HG03064 (cell line): ENCODE measurements around the gene PPM1H.

Experiments used
- ATAC-seq: cut with Tn5 transposase; IDR thresholded peaks from one replicate; pipeline ENCODE4 v1.9.1; 2021; ENCODE audit warnings: low read depth; ENCODE audit not compliant: unreplicated experiment

Gene PPM1H

DNA sequence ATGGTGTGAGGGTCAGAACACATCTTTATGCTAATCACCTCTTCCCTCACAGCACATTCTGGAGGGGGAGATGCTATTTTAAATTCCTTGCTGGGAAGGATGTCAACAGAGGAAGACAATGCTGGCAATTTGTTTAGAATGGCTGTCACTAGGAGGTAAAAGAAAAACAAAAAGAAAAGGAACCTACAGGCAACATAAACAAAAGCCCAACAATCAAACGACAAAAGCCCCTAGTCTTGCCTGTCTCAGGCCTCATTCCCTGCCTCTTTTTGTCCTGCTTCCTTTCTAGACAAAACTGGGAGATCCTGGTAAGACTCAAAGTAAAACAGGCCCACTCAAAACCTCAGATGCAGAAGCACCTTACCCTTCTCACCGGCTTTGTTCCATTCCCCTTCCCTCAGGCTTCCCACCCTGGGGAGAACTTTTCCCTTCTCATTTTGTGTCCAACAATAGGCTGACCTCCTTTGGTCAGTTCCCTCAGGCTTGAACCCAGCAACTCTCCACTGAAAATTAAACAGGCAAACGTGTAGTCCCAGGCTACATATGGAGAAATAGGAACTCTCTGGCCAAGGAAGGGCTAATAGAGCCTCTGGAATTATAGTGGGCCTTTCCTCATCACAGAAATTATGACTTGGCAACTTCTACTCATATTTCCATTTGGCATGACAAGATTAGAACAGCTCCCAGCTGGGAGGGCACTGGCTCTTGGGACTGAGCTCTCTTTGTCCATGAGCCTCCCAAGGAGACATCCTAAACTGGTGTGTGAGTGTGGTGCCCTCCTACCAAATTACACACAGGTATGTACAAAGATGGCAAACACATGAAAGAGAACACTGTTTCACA, 275.3 kb downstream of the PPM1H start:
- ATAC-seq = no peak

DNA sequence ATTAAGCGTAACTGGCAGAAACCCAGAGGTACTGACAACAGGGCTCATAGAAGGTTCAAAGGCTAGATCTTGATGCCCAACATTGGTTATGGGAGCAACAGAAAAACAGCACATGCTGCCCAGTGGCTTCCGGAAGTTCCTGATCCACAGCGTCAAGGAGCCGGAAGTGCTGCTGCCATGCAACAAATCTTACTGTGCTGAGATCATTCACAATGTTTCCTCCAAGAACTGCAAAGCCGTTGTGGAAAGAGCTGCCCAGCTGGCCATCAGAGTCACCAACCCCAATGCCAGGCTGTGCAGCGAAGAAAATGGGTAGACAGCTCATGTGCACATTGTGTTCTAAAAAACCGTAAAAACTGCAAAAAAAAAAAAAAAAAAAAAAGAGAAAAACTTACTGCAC, 276.0 kb downstream of the PPM1H start:
- no peak for ATAC-seq

DNA sequence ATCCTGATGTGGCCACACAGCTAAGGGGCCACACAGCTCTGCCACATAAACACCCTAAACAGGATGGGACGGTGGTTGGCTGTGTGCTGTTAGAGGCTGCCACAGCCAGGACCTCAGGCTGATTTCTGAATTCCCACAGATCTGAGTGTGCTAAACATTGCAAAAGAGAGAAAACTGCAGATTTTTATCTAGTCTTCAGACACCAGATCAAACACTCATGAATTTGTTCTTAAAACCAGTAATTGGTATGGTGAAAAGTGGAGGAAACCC, 277.7 kb downstream of the PPM1H start:
- ATAC-seq = no peak

DNA sequence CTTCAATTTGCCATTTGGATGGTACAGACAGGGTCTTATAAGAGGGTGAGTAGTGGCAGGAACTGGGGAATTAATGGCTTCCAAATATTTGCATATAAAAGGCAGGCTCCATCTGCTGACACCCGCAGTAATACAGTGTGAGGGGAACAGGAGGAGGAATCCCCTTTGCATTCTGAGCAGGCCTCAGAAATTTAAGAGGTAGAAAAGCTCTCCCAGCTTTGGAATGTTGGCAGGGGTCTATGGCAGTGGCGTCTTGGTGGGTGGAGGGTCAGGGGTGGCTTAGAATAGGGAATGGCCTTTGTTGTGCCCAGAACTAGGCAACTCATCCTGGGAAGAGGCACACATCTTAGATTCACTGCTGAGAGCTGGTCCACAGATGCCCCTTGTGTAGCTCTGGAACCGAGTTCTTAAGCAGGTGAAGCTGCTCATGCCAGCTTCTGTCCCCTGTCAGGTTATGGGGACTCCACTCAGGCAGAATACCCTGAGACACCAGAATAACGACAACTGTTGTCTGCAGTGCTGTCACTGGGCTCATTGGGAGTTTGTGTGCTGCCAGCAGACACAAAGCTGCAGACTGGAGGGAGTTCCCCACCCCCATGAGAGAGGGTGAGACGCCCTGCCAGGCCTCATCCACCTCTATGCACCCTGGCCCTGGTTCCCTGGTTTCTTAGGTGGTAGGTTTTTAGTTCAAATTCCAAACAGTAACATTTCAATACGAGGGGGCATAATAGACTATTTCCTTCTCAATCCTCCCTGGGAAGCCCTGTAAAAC, 278.2 kb downstream of the PPM1H start:
- ATAC-seq = no peak

DNA sequence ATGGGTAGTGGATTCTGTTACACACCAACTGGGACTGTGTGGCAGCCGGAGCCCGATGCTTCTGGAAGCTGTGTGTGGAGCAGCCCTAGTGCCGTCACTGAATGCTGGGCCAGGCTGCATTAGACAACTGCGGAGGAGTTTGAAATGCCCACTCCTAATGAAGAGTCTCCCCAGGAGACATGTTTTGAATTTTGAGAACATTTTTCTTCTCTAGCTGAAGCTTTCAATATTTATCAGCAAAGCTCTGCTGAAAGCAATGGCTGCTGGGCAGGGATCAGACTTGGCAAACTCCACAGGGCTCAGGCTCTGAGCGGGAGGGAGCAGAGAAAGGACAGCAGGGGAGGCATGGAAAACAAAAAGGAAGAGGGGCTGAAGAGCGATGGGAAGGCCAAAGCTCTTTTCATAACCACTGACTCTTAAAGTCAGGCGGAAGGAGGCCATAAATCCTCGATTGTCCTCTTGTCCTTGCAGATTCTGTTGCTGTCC, 279.2 kb downstream of the PPM1H start:
- no peak for ATAC-seq

DNA sequence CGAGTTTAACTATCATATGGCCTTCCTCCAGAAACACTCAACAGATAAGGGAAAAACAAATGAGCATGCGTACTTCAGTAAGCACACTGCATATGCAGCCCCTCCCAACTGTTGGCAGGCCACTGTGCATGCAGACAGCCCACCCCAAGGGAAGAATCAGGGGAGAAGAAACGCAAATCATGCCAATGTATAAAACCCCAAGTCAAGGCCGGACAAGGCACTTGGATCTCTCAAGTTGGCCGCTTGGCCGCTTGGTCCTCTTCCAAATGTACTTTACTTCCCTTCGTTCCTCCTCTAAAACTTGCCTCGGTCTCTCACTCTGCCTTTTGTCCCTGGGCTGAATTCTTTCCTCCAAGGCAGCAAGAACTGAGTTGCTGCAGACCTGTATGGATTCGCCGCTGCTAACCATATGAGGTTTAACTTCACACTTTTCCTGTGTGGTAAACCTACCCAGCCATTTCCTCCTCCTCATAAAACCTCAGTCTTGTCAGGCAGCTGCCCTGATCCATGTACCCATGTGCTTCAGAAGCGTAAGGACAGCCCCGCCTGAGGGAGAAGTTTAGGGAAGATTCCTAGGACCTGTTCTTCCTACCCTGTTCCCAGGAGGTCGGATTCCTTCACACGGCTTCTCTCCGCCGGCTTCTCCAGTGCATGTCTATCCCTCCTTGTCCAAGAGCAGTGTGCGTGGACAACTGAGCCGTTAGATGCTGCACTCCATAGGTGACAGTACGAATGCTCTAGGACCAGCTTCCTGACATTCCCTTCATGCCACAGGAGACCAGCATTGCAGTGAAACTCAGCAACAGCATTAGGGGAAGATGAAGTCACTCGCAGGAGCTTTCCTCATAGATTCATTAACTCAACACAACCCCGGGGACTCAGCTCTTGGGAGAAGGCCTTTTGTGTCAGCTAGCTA, 280.4 kb downstream of the PPM1H start:
- no peak for ATAC-seq

DNA sequence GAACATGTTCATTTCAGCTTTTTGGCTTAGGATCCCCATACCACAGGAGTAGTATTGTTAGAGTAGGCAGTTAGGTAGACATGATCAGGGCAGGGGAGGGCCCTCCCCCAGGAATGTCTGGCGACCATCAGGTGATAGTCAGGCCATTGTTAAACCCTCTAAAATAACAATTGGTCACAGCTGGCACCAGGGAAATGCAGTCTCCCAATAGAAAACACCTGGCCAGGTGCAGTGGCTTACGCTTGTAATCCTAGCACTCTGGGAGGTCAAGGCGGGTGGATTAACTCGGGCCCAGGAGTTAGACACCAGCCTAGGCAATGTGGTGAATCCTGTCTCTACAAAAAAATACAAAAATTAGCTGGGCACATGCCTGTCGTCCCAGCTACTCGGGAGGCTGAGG, 281.2 kb downstream of the PPM1H start:
- ATAC-seq = no peak

DNA sequence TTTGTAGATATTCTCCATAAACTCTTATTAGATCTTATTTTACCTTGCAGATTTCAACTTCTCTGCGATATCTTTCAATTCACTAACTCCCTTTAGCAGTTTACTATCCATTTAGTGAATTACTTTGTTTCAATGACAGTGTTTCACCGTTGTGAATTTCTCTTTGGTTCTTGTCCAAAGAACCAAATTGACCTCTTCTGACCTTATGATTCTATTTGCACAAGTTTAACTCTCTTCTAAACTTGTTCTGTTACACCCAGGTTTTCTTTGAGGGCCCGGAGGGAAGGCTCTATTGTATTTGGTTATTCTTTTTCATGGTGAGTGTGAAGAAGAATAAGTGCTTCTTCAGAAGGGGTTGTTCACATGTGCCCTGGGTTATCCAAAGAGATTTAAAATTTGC, 281.6 kb downstream of the PPM1H start:
- ATAC-seq = no peak

DNA sequence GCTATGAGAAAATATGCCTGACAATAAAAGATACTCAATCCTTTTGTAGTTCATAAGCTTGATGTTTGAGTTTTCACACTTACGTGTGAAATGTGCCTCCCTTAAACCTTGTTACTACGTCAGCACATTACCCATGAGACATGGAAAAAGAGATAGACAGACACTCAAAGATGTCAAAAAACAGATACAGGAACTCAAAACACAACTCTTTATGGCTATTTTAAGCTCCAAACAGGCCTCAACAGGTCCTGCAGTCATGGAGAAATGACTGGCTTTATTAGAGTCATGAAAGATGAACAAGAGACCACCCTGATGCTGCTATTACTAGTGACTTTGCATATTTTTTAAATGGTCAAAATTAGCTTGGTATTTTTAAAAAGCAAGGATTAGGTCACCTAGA, 283.8 kb downstream of the PPM1H start:
- no peak for ATAC-seq

DNA sequence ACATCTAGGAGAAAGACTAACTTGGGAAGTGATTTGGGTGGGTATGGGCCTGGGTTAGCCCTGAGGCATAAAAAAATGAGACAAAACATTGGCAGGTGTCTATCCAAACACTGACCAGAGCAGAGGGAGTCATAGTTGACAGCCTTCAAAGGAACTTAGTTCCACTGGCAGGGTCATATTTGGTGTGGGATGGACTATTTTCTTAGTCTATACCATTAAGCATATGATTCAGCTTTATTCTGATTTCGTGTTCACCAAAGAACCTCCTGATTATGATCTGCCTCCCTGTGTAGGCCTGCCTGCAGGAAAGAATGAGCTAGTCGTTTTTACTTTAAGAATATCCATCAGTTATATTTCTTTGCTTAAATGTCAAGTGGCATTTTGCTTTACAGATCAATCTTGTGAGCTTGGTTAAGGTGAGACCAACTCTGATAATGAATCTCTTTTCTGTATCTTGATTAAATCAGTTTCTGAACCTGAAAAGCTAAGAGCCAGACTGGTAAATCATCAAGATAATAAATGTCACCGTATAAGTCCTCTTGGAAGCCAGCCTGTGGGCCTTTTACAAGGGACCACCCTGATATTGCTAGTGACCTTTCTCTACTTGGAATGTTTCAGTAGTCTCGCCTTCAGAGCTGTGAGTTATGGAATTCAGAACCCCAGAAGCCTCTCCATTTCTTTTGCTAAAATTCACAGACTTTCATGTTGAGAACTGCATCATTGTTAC, 285.4 kb downstream of the PPM1H start:
- no peak for ATAC-seq

DNA sequence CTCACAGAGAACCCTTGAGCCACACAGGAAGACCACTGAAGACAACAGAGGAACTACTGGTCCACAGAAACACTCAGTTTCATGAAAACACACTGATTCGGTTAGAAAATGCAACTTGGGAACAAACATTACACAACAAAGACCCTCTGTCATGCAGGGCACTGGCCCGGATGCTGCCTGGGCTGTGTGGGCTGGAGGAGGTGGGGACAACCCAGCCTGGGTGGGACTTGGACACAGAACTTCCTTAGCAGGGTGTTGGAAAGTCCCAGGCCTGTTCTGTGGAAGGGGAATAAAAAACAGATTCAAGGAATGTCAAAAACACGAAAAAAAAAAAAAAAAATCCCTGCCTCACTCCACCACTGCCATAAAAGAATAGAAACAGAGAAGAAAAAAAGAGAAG, 287.4 kb downstream of the PPM1H start:
- ATAC-seq = no peak

DNA sequence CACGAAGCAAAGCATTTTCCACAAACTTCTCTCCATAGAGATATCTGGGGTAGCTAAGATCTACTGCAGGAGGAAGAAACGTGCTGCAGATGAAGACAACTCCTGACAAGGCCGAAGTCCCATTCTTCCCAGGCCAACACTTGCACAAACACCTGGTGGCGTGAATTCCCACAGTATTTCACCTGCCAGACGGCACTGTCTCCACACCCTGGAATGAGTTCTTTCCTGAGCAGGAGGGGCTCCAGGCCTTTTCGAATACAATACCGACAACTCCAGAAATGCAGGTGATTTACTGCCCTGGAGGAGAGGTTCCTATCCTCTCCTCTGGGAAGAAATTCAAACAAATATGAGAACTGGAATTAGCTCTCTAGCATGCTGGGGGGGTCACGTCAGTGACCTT, 288.4 kb downstream of the PPM1H start:
- ATAC-seq = no peak

DNA sequence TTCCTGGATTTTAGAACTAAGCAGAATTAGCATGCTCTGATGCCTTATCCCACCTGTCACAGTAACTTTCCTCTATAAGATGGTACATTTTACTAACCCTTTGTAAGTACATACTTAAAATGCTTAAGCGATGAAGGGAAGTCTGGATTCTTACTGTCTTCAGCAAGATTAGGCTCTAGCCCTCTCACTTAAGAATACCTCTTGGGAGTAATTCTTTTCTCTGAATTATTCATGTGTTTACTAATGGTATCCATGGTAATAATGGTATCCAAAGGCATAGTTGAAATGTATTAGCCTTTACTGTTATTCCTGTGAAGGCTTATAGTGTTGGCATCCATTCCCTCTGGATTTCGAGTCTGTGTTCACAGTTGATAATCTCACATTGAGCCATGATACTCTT, 291.5 kb downstream of the PPM1H start:
- ATAC-seq = no peak

DNA sequence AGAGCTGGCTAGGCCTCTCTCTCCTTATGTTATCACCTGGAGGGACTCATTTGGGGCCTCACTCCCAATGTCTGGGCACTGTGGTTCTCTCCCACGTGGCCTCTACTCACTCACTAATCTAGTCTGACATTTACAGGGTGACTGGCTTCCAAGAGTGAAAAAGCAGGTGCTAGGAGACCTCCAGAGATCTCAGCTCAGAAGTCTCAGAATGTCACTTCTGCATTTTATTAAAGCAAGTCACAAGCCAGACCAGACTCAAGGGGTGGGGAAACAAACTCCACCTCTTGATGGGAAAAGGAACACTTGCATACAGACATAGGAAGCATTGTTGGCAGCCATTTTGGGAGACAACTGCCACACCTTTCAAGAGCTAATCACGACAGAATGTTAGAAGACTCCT, 292.5 kb downstream of the PPM1H start:
- ATAC-seq = no peak

DNA sequence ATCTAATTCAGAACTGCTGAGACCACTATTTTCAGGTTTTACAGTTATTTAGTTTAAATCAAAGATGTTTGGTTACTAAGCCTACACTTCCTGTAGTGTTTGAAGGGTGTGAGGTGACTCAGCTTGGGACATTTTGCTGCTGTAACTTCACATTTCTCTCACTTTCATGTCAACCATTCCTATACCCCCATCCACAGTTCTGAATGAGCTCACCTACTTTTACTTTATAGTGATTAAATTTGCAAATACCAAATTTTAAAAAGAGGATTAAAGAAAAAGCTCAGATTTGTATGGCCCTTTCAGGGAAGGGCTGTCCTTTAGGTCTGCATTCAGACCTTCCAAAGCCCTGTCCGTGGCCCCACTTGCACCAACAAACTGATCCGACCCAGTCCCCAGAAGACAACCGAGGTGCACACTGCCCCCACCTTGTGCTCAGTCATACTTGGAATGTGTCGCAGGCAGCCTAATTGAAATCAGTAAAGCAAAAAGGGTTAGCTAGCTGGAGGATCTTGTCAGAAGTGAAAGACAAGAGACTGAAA, 294.0 kb downstream of the PPM1H start:
- ATAC-seq = peak; percentile 93

DNA sequence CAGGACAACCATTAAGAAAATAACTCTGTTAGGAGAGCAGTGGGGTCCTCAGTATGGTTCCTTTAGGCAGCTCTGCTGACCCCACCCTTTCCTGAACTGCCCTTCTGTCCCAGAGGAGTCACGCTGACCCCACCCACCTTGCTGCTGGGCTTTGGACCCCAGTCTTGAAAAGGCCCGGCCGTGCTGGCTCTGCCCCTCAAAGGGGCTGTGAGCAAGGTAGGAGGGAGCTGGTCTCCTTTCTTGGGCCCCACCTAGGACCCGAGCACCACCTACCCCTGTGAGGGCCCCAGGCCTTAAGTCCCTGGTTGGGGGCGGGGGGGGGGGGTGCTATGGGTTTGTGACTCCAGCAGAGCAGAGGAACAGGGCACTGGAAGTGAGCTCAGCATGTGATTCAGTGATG, 297.3 kb downstream of the PPM1H start:
- no peak for ATAC-seq

DNA sequence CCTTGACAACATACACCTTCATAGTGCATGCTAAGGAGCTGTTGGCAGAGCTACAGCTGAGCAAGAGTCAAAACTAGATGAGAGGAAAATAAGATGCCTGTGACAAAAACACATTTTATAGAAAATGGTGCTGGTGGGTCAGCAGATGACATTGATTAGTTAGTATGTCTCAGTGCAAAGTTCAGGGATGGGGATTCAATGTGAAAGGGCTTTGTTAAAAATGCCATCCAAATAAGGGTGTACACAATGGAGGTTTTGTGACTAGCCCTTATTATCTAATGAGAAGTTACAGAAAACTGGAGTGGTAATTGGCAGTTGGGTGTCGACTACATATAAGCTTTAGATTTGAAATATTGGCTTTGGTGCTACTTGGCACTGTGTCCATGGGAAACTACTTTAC, 299.3 kb downstream of the PPM1H start:
- no peak for ATAC-seq

DNA sequence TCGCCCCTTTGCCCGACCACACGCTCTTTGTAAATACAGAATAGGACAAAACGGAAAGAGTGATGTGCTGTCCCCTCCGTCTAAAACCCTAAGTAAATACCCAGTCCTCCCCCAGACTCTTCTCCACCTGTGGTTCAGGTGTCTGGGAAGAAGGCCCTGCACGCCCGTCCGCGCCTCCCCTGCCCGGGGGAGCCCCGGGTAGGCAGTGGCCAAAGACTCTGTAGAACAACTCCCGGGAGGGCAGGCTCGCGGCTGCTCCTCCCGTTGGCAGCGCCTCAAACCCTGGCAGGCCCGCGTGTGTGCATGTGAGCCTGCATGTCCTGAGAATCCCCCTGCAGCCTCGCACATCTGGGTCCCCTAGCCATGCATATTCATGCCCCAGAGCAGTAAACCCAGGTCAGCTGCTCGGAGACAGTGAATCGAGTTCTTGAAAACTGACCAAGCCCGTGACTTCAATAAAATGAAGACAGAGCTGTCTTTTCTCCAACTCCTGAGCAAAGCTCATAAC, 302.5 kb downstream of the PPM1H start:
- peak; percentile 40 for ATAC-seq

DNA sequence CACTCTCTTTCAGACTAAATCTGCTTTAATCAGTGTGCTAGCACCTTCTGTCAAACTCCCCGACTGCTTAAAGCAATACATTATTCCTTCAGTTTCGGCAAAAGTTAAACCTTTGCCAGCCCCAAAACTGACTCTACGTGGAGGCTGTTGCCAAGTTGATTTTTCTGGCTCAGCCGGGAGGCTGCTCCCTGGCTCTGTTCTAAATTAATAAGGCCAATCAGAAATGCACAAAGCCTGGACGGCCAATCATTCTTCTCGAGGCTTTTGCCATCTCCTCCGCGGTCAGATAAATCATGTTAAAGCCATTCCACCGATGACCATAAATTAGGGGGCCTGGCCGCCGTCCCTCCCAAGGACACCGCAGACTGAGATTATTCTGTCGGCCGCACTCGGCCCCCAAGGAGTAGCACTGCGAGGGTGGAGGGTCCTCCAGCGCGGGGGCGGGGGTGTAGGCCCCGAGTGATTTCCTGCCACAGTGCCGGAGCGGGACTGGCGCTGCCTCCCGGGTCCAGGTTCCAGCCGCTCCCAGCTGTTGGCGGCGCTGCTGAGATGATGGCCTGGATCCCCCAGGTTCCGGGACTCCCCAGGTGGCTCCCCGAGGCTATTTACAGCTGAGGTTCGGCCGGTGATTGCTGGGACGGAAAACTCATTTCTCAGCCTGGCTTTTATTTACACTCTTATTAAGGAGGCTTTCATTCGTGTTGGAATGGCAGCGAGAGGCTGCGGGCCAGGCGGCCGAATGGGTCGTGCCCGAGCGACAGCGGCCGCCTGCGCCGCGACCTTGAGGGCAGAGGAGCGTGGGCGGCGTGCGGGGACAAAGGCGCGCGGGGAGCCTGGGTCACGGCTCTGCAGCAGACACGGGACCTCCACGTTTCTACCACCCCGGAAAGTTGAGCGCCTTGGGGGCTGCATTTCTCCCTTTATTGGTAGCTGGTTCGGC, 303.2 kb downstream of the PPM1H start:
- peak; percentile 77 for ATAC-seq
